ENCODE results near the gene OSBPL8.

- TF ChIP-seq, protein P1, sequence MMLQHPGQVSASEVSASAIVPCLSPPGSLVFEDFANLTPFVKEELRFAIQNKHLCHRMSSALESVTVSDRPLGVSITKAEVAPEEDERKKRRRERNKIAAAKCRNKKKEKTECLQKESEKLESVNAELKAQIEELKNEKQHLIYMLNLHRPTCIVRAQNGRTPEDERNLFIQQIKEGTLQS (IDR thresholded peaks at IDR 0.05; ENCODE audit: insufficient read depth, low read depth, low read length) = no peak
- TF ChIP-seq, protein P2, sequence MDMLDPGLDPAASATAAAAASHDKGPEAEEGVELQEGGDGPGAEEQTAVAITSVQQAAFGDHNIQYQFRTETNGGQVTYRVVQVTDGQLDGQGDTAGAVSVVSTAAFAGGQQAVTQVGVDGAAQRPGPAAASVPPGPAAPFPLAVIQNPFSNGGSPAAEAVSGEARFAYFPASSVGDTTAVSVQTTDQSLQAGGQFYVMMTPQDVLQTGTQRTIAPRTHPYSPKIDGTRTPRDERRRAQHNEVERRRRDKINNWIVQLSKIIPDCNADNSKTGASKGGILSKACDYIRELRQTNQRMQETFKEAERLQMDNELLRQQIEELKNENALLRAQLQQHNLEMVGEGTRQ (IDR thresholded peaks at IDR 0.05; ENCODE audit: low read length) = no peak
- no peak for TF ChIP-seq EP300 (IDR thresholded peaks at IDR 0.05; ENCODE audit: borderline replicate concordance in 1 of 2, low read depth in 2 of 2, low read length in 2 of 2)
- TF ChIP-seq POLR2A (IDR thresholded peaks at IDR 0.05; ENCODE audit: control extremely low read depth in 1 of 2, low read depth in 2 of 2, low read length in 2 of 2) = no peak
Observed at GRCh38 chr12:76505050-76505449, 54.5 kb downstream of the OSBPL8 start.

Data from H1 (cell line).